Measurements from ENCODE around the gene SCD5. TPM values are rescaled to one million over a fixed set of nuclear protein-coding genes. Genes with fewer than 3 reads are reported as not detected.

SCD5 gene
- polyA plus RNA-seq, 2 of the 4 experiments (the other 2 are of a cell fraction), result 9.8 to 11.9 TPM

DNA sequence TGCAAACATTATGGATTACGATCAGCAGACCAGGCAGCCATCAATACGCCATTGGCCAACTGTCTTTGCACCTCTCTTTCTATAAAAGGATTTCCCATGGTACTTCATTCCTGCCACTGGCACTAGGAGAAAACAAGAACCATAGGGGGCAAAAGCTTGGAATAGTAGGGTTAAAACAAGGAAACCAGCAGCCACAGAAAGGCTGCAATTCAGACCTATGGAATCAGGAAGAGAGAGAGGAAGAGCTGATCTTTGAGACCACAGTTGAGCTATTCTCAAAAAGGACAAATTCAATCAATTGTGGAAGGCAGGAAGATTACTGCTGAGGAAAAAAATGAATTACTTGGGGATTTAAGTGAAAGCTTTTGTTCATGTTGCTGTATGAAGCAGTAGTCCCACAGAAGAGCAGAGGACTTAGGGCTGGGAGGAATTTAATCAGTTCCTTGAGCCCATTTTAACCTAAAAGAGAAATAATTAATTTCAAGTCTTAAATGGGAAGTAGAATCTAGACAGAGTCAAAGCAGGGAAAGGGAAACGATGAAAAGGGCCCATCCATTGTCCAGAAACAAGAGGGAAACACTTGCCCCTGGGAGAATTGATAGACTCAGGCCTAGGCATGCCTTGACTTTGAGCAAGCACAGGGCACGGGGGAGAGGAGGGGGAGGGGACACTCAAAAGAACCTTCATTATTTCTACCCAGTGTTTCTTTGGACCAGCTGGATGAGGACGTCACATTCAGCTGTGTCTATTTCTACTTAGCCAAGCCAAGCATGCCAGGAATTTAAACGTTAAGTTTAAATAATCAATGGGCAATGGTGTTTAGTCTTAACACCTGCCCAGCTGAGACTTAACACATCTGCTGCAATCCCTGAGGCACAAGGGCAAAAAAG is 50.7 kb downstream of the SCD5 start (continued):
- TF ChIP-seq, protein P1, sequence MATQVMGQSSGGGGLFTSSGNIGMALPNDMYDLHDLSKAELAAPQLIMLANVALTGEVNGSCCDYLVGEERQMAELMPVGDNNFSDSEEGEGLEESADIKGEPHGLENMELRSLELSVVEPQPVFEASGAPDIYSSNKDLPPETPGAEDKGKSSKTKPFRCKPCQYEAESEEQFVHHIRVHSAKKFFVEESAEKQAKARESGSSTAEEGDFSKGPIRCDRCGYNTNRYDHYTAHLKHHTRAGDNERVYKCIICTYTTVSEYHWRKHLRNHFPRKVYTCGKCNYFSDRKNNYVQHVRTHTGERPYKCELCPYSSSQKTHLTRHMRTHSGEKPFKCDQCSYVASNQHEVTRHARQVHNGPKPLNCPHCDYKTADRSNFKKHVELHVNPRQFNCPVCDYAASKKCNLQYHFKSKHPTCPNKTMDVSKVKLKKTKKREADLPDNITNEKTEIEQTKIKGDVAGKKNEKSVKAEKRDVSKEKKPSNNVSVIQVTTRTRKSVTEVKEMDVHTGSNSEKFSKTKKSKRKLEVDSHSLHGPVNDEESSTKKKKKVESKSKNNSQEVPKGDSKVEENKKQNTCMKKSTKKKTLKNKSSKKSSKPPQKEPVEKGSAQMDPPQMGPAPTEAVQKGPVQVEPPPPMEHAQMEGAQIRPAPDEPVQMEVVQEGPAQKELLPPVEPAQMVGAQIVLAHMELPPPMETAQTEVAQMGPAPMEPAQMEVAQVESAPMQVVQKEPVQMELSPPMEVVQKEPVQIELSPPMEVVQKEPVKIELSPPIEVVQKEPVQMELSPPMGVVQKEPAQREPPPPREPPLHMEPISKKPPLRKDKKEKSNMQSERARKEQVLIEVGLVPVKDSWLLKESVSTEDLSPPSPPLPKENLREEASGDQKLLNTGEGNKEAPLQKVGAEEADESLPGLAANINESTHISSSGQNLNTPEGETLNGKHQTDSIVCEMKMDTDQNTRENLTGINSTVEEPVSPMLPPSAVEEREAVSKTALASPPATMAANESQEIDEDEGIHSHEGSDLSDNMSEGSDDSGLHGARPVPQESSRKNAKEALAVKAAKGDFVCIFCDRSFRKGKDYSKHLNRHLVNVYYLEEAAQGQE (IDR thresholded peaks at IDR 0.05), result no peak
- TF ChIP-seq, protein P2, sequence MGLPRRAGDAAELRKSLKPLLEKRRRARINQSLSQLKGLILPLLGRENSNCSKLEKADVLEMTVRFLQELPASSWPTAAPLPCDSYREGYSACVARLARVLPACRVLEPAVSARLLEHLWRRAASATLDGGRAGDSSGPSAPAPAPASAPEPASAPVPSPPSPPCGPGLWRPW (IDR thresholded peaks at IDR 0.05), result no peak
- no peak for TF ChIP-seq HOXB13 (CRISPR knock-in tag; IDR thresholded peaks at IDR 0.05; ENCODE audit: low read depth)
- TF ChIP-seq POLR2AphosphoS2 (conservative IDR thresholded peaks at IDR 0.05; ENCODE audit: low read length), result no peak
- no peak for TF ChIP-seq FOXS1 (CRISPR knock-in tag; IDR thresholded peaks at IDR 0.05)
- TF ChIP-seq, protein P3, sequence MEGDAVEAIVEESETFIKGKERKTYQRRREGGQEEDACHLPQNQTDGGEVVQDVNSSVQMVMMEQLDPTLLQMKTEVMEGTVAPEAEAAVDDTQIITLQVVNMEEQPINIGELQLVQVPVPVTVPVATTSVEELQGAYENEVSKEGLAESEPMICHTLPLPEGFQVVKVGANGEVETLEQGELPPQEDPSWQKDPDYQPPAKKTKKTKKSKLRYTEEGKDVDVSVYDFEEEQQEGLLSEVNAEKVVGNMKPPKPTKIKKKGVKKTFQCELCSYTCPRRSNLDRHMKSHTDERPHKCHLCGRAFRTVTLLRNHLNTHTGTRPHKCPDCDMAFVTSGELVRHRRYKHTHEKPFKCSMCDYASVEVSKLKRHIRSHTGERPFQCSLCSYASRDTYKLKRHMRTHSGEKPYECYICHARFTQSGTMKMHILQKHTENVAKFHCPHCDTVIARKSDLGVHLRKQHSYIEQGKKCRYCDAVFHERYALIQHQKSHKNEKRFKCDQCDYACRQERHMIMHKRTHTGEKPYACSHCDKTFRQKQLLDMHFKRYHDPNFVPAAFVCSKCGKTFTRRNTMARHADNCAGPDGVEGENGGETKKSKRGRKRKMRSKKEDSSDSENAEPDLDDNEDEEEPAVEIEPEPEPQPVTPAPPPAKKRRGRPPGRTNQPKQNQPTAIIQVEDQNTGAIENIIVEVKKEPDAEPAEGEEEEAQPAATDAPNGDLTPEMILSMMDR (IDR thresholded peaks at IDR 0.05), result no peak
- TF ChIP-seq EHF (CRISPR knock-in tag; IDR thresholded peaks at IDR 0.05), result no peak
- TF ChIP-seq ESRRA (IDR thresholded peaks at IDR 0.05; ENCODE audit: borderline replicate concordance, low read length), result no peak
- TF ChIP-seq NR3C1 (IDR thresholded peaks at IDR 0.05), result no peak

DNA sequence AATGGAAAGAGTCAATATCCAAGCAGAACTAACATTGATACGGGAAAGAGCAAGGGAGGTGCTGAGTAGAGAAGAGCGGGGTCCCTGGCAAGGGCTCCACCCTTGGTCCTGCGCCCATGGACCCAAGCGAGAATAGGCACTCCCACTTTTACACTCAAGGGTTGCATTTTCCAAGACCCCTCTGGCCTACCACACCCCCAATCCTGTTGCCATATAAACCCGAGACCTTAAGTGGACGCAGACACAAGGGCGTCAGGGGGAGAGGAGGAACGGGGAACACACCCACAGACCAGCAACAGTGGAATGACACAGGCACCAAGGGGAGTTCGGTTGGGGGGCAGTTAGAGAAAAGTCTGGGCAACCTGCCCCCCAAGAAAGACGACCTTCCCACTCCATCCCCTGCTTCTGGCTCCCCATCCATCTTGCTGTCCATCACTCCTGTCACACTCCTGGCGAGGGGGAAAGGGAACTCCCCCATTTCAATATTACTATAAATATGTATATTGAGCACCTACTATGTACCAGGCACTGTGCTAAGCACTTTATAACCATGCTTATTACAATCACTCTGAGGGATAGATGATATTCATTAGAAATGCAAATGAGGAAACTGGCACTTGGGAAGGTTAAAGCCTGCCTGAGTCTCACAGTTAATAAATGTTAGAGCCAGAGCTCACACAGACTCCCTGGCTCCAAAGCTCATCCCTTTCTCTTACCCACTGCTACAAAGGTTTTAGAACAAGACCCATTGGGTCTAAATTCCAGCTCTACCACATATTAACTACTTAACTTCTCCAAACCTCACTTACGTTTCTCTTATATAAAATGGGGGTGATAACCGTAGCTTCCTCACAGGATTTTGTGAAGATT is 51.7 kb downstream of the SCD5 start:
- Histone ChIP-seq H3K4me3 (no peak overlapping the region), H3K4me2 (no peak overlapping the region), H3K9me3 (no peaks in the 10 kb centered on the region), H3K4me1 (no peaks in the 10 kb centered on the region), H3K27ac (no peak overlapping the region)
- ChIA-PET CTCF (interaction anchor here (2.0 kb wide), 1 partner anchor 8 kb away, joined by 6 read pairs; no protein-coding TSS in a partner anchor), POLR2A (no interaction called here)
- FAIRE-seq, result no peak
- 65% methylated on average over 11 of the region's 13 CpGs for WGBS (ENCODE audit: missing lambda C conversion rate)
- no peak for DNase-seq (ENCODE audit: low read depth in 1 of 2, low spot score in 1 of 2)
- TF ChIP-seq, protein P4, sequence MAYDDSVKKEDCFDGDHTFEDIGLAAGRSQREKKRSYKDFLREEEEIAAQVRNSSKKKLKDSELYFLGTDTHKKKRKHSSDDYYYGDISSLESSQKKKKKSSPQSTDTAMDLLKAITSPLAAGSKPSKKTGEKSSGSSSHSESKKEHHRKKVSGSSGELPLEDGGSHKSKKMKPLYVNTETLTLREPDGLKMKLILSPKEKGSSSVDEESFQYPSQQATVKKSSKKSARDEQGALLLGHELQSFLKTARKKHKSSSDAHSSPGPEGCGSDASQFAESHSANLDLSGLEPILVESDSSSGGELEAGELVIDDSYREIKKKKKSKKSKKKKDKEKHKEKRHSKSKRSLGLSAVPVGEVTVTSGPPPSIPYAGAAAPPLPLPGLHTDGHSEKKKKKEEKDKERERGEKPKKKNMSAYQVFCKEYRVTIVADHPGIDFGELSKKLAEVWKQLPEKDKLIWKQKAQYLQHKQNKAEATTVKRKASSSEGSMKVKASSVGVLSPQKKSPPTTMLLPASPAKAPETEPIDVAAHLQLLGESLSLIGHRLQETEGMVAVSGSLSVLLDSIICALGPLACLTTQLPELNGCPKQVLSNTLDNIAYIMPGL (CRISPR knock-in tag; IDR thresholded peaks at IDR 0.05; ENCODE audit: borderline replicate concordance), result no peak
- no peak for TF ChIP-seq ZFP36 (IDR thresholded peaks at IDR 0.05; ENCODE audit: borderline replicate concordance, partially characterized antibody)
- no peak for TF ChIP-seq HEYL (CRISPR knock-in tag; IDR thresholded peaks at IDR 0.05)
- no peak for TF ChIP-seq NFE2L2 (conservative IDR thresholded peaks at IDR 0.05; ENCODE audit: low read length)
- TF ChIP-seq HOXA7 (CRISPR knock-in tag; IDR thresholded peaks at IDR 0.05), result no peak
- no peak for TF ChIP-seq CHD4 (IDR thresholded peaks at IDR 0.05; ENCODE audit: borderline replicate concordance)
- no peak for TF ChIP-seq RAD21 (conservative IDR thresholded peaks at IDR 0.05 in 1 of 2, IDR thresholded peaks at IDR 0.05 in 1 of 2)
- TF ChIP-seq FOSL2 (IDR thresholded peaks at IDR 0.05), result no peak
- no peak for TF ChIP-seq FOSL2 (CRISPR knock-in tag; IDR thresholded peaks at IDR 0.05)
- no peak for TF ChIP-seq POLR2AphosphoS2 (conservative IDR thresholded peaks at IDR 0.05; ENCODE audit: low read length)
- no peak for TF ChIP-seq MAFK (IDR thresholded peaks at IDR 0.05; ENCODE audit: partially characterized antibody)
- TF ChIP-seq RFX5 (IDR thresholded peaks at IDR 0.05), result no peak
- no peak for TF ChIP-seq FOSB (CRISPR knock-in tag; IDR thresholded peaks at IDR 0.05)
- TF ChIP-seq ZNF302 (CRISPR knock-in tag; IDR thresholded peaks at IDR 0.05), result no peak
- no peak for TF ChIP-seq RARB (CRISPR knock-in tag; IDR thresholded peaks at IDR 0.05)
- TF ChIP-seq, protein P5, sequence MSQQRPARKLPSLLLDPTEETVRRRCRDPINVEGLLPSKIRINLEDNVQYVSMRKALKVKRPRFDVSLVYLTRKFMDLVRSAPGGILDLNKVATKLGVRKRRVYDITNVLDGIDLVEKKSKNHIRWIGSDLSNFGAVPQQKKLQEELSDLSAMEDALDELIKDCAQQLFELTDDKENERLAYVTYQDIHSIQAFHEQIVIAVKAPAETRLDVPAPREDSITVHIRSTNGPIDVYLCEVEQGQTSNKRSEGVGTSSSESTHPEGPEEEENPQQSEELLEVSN (IDR thresholded peaks at IDR 0.05; ENCODE audit: borderline replicate concordance, low read depth), result no peak
- no peak for TF ChIP-seq POLR2A (IDR thresholded peaks at IDR 0.05; ENCODE audit: low read length)
- no peak for TF ChIP-seq CHD2 (IDR thresholded peaks at IDR 0.05; ENCODE audit: low read length, partially characterized antibody)
- TF ChIP-seq, protein P6, sequence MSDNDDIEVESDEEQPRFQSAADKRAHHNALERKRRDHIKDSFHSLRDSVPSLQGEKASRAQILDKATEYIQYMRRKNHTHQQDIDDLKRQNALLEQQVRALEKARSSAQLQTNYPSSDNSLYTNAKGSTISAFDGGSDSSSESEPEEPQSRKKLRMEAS (IDR thresholded peaks at IDR 0.05), result no peak
- no peak for TF ChIP-seq ZSCAN20 (CRISPR knock-in tag; IDR thresholded peaks at IDR 0.05)
- no peak for ATAC-seq

All from A549 (cell line).